HCT116 (cell line): ENCODE results near the gene ATP1A1. TPM values are rescaled to one million over a fixed set of nuclear protein-coding genes. Genes with fewer than 3 reads are reported as not detected.

Experiments
- ATAC-seq: fragments of 200-7000 bp; cut with Tn5 transposase; 2 replicates; pipeline ENCODE4 v1.9.1; 2020; ENCODE audit warnings: mild to moderate bottlenecking, moderate library complexity
- BruUV-seq: library from RNA; stranded (reverse); fragments of 400-500 nt; replicated peaks from 2 replicates; lab custom pipeline; 2021; lab: Mats Ljungman, UMichigan
- CTCF ChIA-PET: fragments of 300-600 bp; sonication (Branson Sonifier 250); formaldehyde crosslinking; loops from one replicate; lab custom pipeline; 2021; ENCODE audit warnings: antibody characterized with exemption; lab: Charles Lee
- POLR2A ChIA-PET: fragments of 300-600, 350-600 bp; sonication (Branson Sonifier 250); formaldehyde crosslinking; loops from one replicate; lab custom pipeline; 2021; ENCODE audit warnings: antibody characterized with exemption; lab: Charles Lee
- RAD21 ChIA-PET, 2 experiments: fragments of 300-600 bp; sonication (Branson Sonifier 250); formaldehyde crosslinking; loops; one replicate each; lab custom pipeline; 2023; ENCODE audit warnings: low total read pairs in 2 of 2; ENCODE audit not compliant: uncharacterized antibody in 2 of 2, unreplicated experiment in 2 of 2, low non-redundant PET in 1 of 2; lab: Charles Lee
- DNase-seq: peaks from one replicate; pipeline ENCODE4 v3.0.0-alpha.2; 2010; ENCODE audit warnings: low read depth, low spot score
- H2AFZ ChIP-seq: fragments of 200-600 bp; shearing (Covaris generic), sonication (generic); 2 replicates; pipeline ENCODE4 v1.6.1; 2017; ENCODE audit warnings: low read depth, mixed run types, mixed read lengths, antibody characterized with exemption, low read length; ENCODE audit not compliant: poor library complexity, severe bottlenecking
- H3K27ac ChIP-seq: 2 replicates; pipeline ENCODE4 v1.5.1; 2012; ENCODE audit warnings: low read depth, low read length
- H3K27me3 ChIP-seq: fragments of 200-600 bp; sonication (generic); 2 replicates; pipeline ENCODE4 v1.6.1; 2016; ENCODE audit warnings: mixed run types, low read length, mixed read lengths; ENCODE audit not compliant: insufficient read depth
- H3K36me3 ChIP-seq, 2 experiments: fragments of 200-500 bp in 1 of 2; fragments of 200-600 bp in 1 of 2; sonication (Bioruptor generic) in 1 of 2; sonication (generic) in 1 of 2; 2 replicates each; pipeline versions ENCODE4 v1.5.1 to v1.6.1; 2014 to 2016; ENCODE audit warnings: low read length in 2 of 2, inconsistent platforms in 1 of 2, mixed read lengths in 1 of 2, mixed run types in 1 of 2; ENCODE audit not compliant: insufficient read depth in 2 of 2, control insufficient read depth in 1 of 2
- H3K4me1 ChIP-seq, 2 experiments: fragments of 200-600 bp in 1 of 2; sonication (generic) in 1 of 2; 2 replicates each; pipeline versions ENCODE4 v1.5.1 to v1.6.1; 2012 to 2017; ENCODE audit warnings: low read length in 2 of 2, inconsistent platforms in 1 of 2, mild to moderate bottlenecking in 1 of 2, mixed read lengths in 1 of 2, mixed run types in 1 of 2, moderate library complexity in 1 of 2; ENCODE audit not compliant: insufficient read depth in 2 of 2, control insufficient read depth in 1 of 2
- H3K4me2 ChIP-seq: fragments of 200-600 bp; sonication (generic); 2 replicates; pipeline ENCODE4 v1.6.1; 2017; ENCODE audit warnings: mixed run types, low read length, mixed read lengths
- H3K4me3 ChIP-seq, 2 experiments: fragments of 200-600 bp in 1 of 2; sonication (generic) in 1 of 2; replicated peaks in 1 of 2; 2 replicates each; pipeline ENCODE4 v1.5.1; 2011 to 2016; ENCODE audit warnings: low read length in 2 of 2, control low read depth in 1 of 2, low read depth in 1 of 2, mild to moderate bottlenecking in 1 of 2, mixed read lengths in 1 of 2, mixed run types in 1 of 2
- H3K79me2 ChIP-seq: fragments of 200-600 bp; sonication (generic); 2 replicates; pipeline ENCODE4 v1.6.1; 2017; ENCODE audit warnings: mild to moderate bottlenecking, mixed run types, low read length, moderate library complexity, mixed read lengths; ENCODE audit not compliant: insufficient read depth
- H3K9ac ChIP-seq: fragments of 200-600 bp; sonication (generic); 2 replicates; pipeline ENCODE4 v1.6.1; 2016; ENCODE audit warnings: low read length, mixed read lengths
- H3K9me2 ChIP-seq: fragments of 200-600 bp; sonication (generic), shearing (Covaris generic); 2 replicates; pipeline ENCODE4 v1.6.1; 2017; ENCODE audit warnings: mixed run types, mild to moderate bottlenecking, moderate library complexity; ENCODE audit not compliant: insufficient read depth
- H3K9me3 ChIP-seq, 2 experiments: fragments of 200-500 bp in 1 of 2; fragments of 200-600 bp in 1 of 2; sonication (Bioruptor generic) in 1 of 2; sonication (generic) in 1 of 2; 2 replicates each; pipeline ENCODE4 v1.6.1; 2014 to 2017; ENCODE audit warnings: low read length in 2 of 2, mixed read lengths in 2 of 2, inconsistent platforms in 1 of 2, low read depth in 1 of 2, mild to moderate bottlenecking in 1 of 2, mixed run types in 1 of 2, moderate library complexity in 1 of 2; ENCODE audit not compliant: control insufficient read depth in 1 of 2, insufficient read depth in 1 of 2
- H4K20me1 ChIP-seq: fragments of 200-600 bp; sonication (generic), shearing (Covaris generic); 2 replicates; pipeline ENCODE4 v1.6.1; 2017; ENCODE audit warnings: mixed run types, mild to moderate bottlenecking, moderate library complexity; ENCODE audit not compliant: insufficient read depth
- CBX3 ChIP-seq: IDR thresholded peaks from 2 replicates; pipeline ENCODE4 v1.6.1; 2012; ENCODE audit warnings: low read depth
- CEBPB ChIP-seq: IDR thresholded peaks from 2 replicates; pipeline ENCODE4 v1.6.1; 2012; ENCODE audit warnings: low read depth
- CTCF ChIP-seq, 3 experiments: fragments of 200-600 bp in 1 of 3; sonication (generic) in 1 of 3; IDR thresholded peaks in 2 of 3; conservative IDR thresholded peaks in 1 of 3; 2 replicates each; pipeline ENCODE4 v1.5.1; 2012 to 2017; ENCODE audit warnings: low read depth in 2 of 3, low read length in 2 of 3, antibody characterized with exemption in 1 of 3, borderline replicate concordance in 1 of 3, control low read depth in 1 of 3, mild to moderate bottlenecking in 1 of 3, mixed read lengths in 1 of 3, mixed run types in 1 of 3, moderate library complexity in 1 of 3; ENCODE audit not compliant: insufficient read depth in 1 of 3
- EGR1 ChIP-seq: IDR thresholded peaks from 2 replicates; pipeline ENCODE4 v1.6.1; 2012; ENCODE audit warnings: low read depth
- ELF1 ChIP-seq: IDR thresholded peaks from 2 replicates; pipeline ENCODE4 v1.6.1; 2012; ENCODE audit warnings: low read depth, borderline replicate concordance
- EZH2 ChIP-seq: fragments of 200-600 bp; sonication (generic); IDR thresholded peaks from 2 replicates; pipeline ENCODE4 v1.6.1; 2017; ENCODE audit warnings: antibody characterized with exemption, mixed run types
- EZH2phosphoT487 ChIP-seq: fragments of 200-600 bp; IDR thresholded peaks from 2 replicates; pipeline ENCODE4 v1.6.1; 2018; ENCODE audit warnings: antibody characterized with exemption, borderline replicate concordance
- JUND ChIP-seq: IDR thresholded peaks from 2 replicates; pipeline ENCODE4 v1.6.1; 2012
- MAX ChIP-seq: IDR thresholded peaks from 2 replicates; pipeline ENCODE4 v1.6.1; 2012
- POLR2A ChIP-seq: IDR thresholded peaks from 2 replicates; pipeline ENCODE4 v1.7.0; 2011; ENCODE audit warnings: borderline replicate concordance; ENCODE audit not compliant: insufficient read depth, insufficient read length; ENCODE audit errors: extremely low read depth
- POLR2AphosphoS5 ChIP-seq: IDR thresholded peaks from 2 replicates; pipeline ENCODE4 v1.6.1; 2011; ENCODE audit warnings: mild to moderate bottlenecking, low read depth, low read length, moderate library complexity
- SP1 ChIP-seq: IDR thresholded peaks from 2 replicates; pipeline ENCODE4 v1.6.1; 2012; ENCODE audit warnings: low read depth
- SRF ChIP-seq: IDR thresholded peaks from 2 replicates; pipeline ENCODE4 v1.6.1; 2012; ENCODE audit warnings: low read depth
- TCF7L2 ChIP-seq: IDR thresholded peaks from 2 replicates; pipeline ENCODE4 v1.7.0; 2011; ENCODE audit warnings: borderline replicate concordance, inconsistent platforms; ENCODE audit not compliant: insufficient read depth, insufficient read length; ENCODE audit errors: extremely low read depth
- YY1 ChIP-seq: IDR thresholded peaks from 2 replicates; pipeline ENCODE4 v1.6.1; 2011; ENCODE audit warnings: low read length, low read depth, moderate library complexity, mild to moderate bottlenecking; ENCODE audit not compliant: insufficient replicate concordance; ENCODE audit errors: extremely low read depth
- ZBTB33 ChIP-seq: IDR thresholded peaks from 2 replicates; pipeline ENCODE4 v1.6.1; 2011; ENCODE audit warnings: mild to moderate bottlenecking, low read length, moderate library complexity; ENCODE audit not compliant: insufficient replicate concordance; ENCODE audit errors: extremely low read depth
- ZNF274 ChIP-seq: fragments of 200-500 bp; sonication (Bioruptor generic); IDR thresholded peaks from 2 replicates; pipeline ENCODE4 v1.6.1; 2014; ENCODE audit warnings: mild to moderate bottlenecking, low read depth, low read length, inconsistent platforms
- intact Hi-C: fragments of 100-400 bp; cut with micrococcal nuclease; formaldehyde crosslinking; loops from 2 replicates; pipeline ENCODE4 v1.10.0; 2022
- total RNA-seq: library from RNA; stranded (reverse); gene quantifications from one replicate; pipeline ENCODE4 v1.2.1, GENCODE V29; 2021; ENCODE audit not compliant: unreplicated experiment

ATP1A1 gene
- total RNA-seq, 1 experiment from 2014 or later, result 290 TPM

- Histone ChIP-seq H3K27ac (no peak overlapping the region), H3K4me1 (peaks cover 0 to 8% of the 10 kb centered on the region in 2 experiments; a peak in 1 of 4 replicates), H3K79me2 (no peaks in the 10 kb centered on the region), H4K20me1 (no peaks in the 10 kb centered on the region), H3K9me2 (no peaks in the 10 kb centered on the region), H3K4me3 (no peak overlapping the region), H3K9ac (no peak overlapping the region), H3K9me3 (no peaks in the 10 kb centered on the region), H3K4me2 (no peak overlapping the region), H2AFZ (no peak overlapping the region), H3K27me3 (no peaks in the 10 kb centered on the region), H3K36me3 (peaks cover 37 to 48% of the 10 kb centered on the region in 2 experiments; a peak in 3 of 4 replicates)
- BruUV-seq, result no TSS peak
- ATAC-seq (no peak), DNase-seq (no peak)
- POLR2A ChIA-PET, result no interaction called here
- RAD21 ChIA-PET, result no interaction called here
- intact Hi-C loops, result no loop called here
- TF ChIP-seq EZH2phosphoT487 (no peak), EGR1 (no peak), SP1 (no peak), ZBTB33 (no peak), CEBPB (no peak), ZNF274 (no peak), CTCF (IDR thresholded peaks at IDR 0.05 in 2 of 3, conservative IDR thresholded peaks at IDR 0.05 in 1 of 3; ENCODE audit: borderline replicate concordance in 1 of 3, insufficient read depth in 1 of 3, low read depth in 2 of 3, low read length in 2 of 3) (no peak), EZH2 (no peak), TCF7L2 (no peak), SRF (no peak), MAX (no peak), ELF1 (no peak), JUND (no peak), YY1 (no peak), POLR2AphosphoS5 (no peak), CBX3 (no peak), POLR2A (no peak)
- CTCF ChIA-PET, result interaction anchor here (1.5 kb wide), 1 partner anchor 79 kb away, joined by 5 read pairs; no protein-coding TSS in a partner anchor
Measured at GRCh38 chr1:116407033-116407432, 34.0 kb downstream of the ATP1A1 start.
